ENCODE measurements around the gene ZNF831. TPM values are rescaled to one million over a fixed set of nuclear protein-coding genes. Genes with fewer than 3 reads are reported as not detected.

Gene ZNF831
- total RNA-seq, 4 donors from 2014 or later = 0.05 to 0.07 TPM; not detected in 2

GRCh38 chr20:59127839-59128238, 35.8 kb upstream of the ZNF831 start:
- no peak for TF ChIP-seq CTCF (IDR thresholded peaks at IDR 0.05 in 4 of 5, conservative IDR thresholded peaks at IDR 0.05 in 1 of 5)
- TF ChIP-seq POLR2A (IDR thresholded peaks at IDR 0.05) = no peak
- no peaks in the 10 kb centered on the region for H3K36me3 ChIP-seq
- DNase-seq = no peak
- H3K4me3 ChIP-seq = no peak overlapping the region
- H3K9me3 ChIP-seq = no peaks in the 10 kb centered on the region
- intact Hi-C loops (cut with DNase I; ENCODE audit: low total_unique reads) = no loop called here
- no peaks in the 10 kb centered on the region for H3K4me1 ChIP-seq
- in situ Hi-C loops (cut with MboI; ENCODE audit: low sequenced_read_pairs in 4 of 4) = no loop called here
- no peak for ATAC-seq
- H3K27ac ChIP-seq = no peak overlapping the region
- H3K27me3 ChIP-seq = no peaks in the 10 kb centered on the region

- in situ Hi-C loops (cut with MboI; ENCODE audit: low sequenced_read_pairs in 4 of 4) = no loop called here
- TF ChIP-seq CTCF (IDR thresholded peaks at IDR 0.05 in 4 of 5, conservative IDR thresholded peaks at IDR 0.05 in 1 of 5) (no peak), POLR2A (IDR thresholded peaks at IDR 0.05) (no peak)
- no peaks in the 10 kb centered on the region for H3K9me3 ChIP-seq
- no peaks in the 10 kb centered on the region for H3K4me1 ChIP-seq
- intact Hi-C loops (cut with DNase I; ENCODE audit: low total_unique reads) = no loop called here
- DNase-seq (no peak), ATAC-seq (no peak)
- no peak overlapping the region for H3K27ac ChIP-seq
- H3K36me3 ChIP-seq = no peaks in the 10 kb centered on the region
- H3K27me3 ChIP-seq = no peaks in the 10 kb centered on the region
- H3K4me3 ChIP-seq = no peak overlapping the region
Measured at GRCh38 chr20:59131551-59132285, 31.9 kb upstream of the ZNF831 start.

GRCh38 chr20:59134182-59134581, 29.4 kb upstream of the ZNF831 start:
- Histone ChIP-seq H3K36me3 (no peaks in the 10 kb centered on the region), H3K4me3 (no peak overlapping the region), H3K27me3 (no peaks in the 10 kb centered on the region), H3K27ac (no peak overlapping the region), H3K4me1 (peaks cover 6 to 12% of the 10 kb centered on the region in 2 donors), H3K9me3 (no peaks in the 10 kb centered on the region)
- TF ChIP-seq POLR2A (IDR thresholded peaks at IDR 0.05) = no peak
- no peak for TF ChIP-seq CTCF (IDR thresholded peaks at IDR 0.05 in 4 of 5, conservative IDR thresholded peaks at IDR 0.05 in 1 of 5)
- in situ Hi-C loops (cut with MboI; ENCODE audit: low sequenced_read_pairs in 4 of 4) (no loop called here), intact Hi-C loops (cut with DNase I; ENCODE audit: low total_unique reads) (no loop called here)
- ATAC-seq = no peak
- no peak for DNase-seq

GRCh38 chr20:59135093-59135492, 28.5 kb upstream of the ZNF831 start:
- TF ChIP-seq CTCF (IDR thresholded peaks at IDR 0.05 in 4 of 5, conservative IDR thresholded peaks at IDR 0.05 in 1 of 5) = no peak
- TF ChIP-seq POLR2A (IDR thresholded peaks at IDR 0.05) = no peak
- ATAC-seq = no peak
- intact Hi-C loops (cut with DNase I; ENCODE audit: low total_unique reads) = no loop called here
- Histone ChIP-seq H3K36me3 (no peaks in the 10 kb centered on the region), H3K4me1 (peaks cover 6 to 12% of the 10 kb centered on the region in 2 donors), H3K4me3 (no peak overlapping the region), H3K27me3 (no peaks in the 10 kb centered on the region), H3K27ac (no peak overlapping the region), H3K9me3 (no peaks in the 10 kb centered on the region)
- no peak for DNase-seq
- in situ Hi-C loops (cut with MboI; ENCODE audit: low sequenced_read_pairs in 4 of 4) = no loop called here

- Histone ChIP-seq H3K9me3 (no peaks in the 10 kb centered on the region), H3K27ac (no peak overlapping the region), H3K4me1 (peaks cover 6 to 12% of the 10 kb centered on the region in 2 donors), H3K36me3 (no peaks in the 10 kb centered on the region), H3K27me3 (no peaks in the 10 kb centered on the region), H3K4me3 (no peak overlapping the region)
- in situ Hi-C loops (cut with MboI; ENCODE audit: low sequenced_read_pairs in 4 of 4) (no loop called here), intact Hi-C loops (cut with DNase I; ENCODE audit: low total_unique reads) (no loop called here)
- no peak for DNase-seq
- ATAC-seq = no peak
- TF ChIP-seq CTCF (IDR thresholded peaks at IDR 0.05 in 4 of 5, conservative IDR thresholded peaks at IDR 0.05 in 1 of 5) (no peak), POLR2A (IDR thresholded peaks at IDR 0.05) (no peak)
Measured at GRCh38 chr20:59136027-59136426, 27.6 kb upstream of the ZNF831 start.
